Panc1 (cell line): ENCODE data around the gene EPN1. TPM values are rescaled to one million over a fixed set of nuclear protein-coding genes. Genes with fewer than 3 reads are reported as not detected.

ENCODE experiments used
- ATAC-seq: fragments of 200-7000 bp; cut with Tn5 transposase; 2 replicates; pipeline ENCODE4 v1.9.1; 2020; ENCODE audit warnings: mild to moderate bottlenecking, moderate library complexity
- BruUV-seq: library from RNA; stranded (reverse); fragments of 400-500 nt; replicated peaks from 2 replicates; lab custom pipeline; 2021; lab: Mats Ljungman, UMichigan
- CTCF ChIA-PET: fragments of 300-600 bp; sonication (Branson Sonifier 250); formaldehyde crosslinking; loops from one replicate; lab custom pipeline; 2022; ENCODE audit warnings: antibody characterized with exemption; lab: Charles Lee
- POLR2A ChIA-PET: fragments of 300-600 bp; sonication (Branson Sonifier 250); formaldehyde crosslinking; loops from one replicate; lab custom pipeline; 2022; ENCODE audit warnings: antibody characterized with exemption; lab: Charles Lee
- DNase-seq: peaks from one replicate; pipeline ENCODE4 v3.0.0-alpha.2; 2010; ENCODE audit warnings: low read depth, low spot score
- H3K27ac ChIP-seq: 2 replicates; pipeline ENCODE4 v1.5.1; 2011; ENCODE audit warnings: mild to moderate bottlenecking, low read length, inconsistent platforms
- H3K27me3 ChIP-seq: fragments of 200-500 bp; sonication (Bioruptor generic); 2 replicates; pipeline ENCODE4 v1.6.0; 2014; ENCODE audit warnings: low read length, inconsistent platforms; ENCODE audit not compliant: control insufficient read depth, insufficient read depth
- H3K36me3 ChIP-seq: fragments of 200-500 bp; sonication (Bioruptor generic); 2 replicates; pipeline ENCODE4 v1.5.1; 2014; ENCODE audit warnings: inconsistent platforms, mild to moderate bottlenecking, low read length, moderate library complexity; ENCODE audit not compliant: control insufficient read depth, insufficient read depth
- H3K4me1 ChIP-seq: 2 replicates; pipeline ENCODE4 v1.5.1; 2011; ENCODE audit warnings: inconsistent platforms, mild to moderate bottlenecking, low read length, moderate library complexity; ENCODE audit not compliant: control insufficient read depth, insufficient read depth
- H3K4me3 ChIP-seq, 2 experiments: 2 replicates each; pipeline ENCODE4 v1.5.1; 2011 to 2012; ENCODE audit warnings: low read depth in 2 of 2, low read length in 2 of 2, mild to moderate bottlenecking in 2 of 2, inconsistent platforms in 1 of 2, moderate library complexity in 1 of 2
- H3K9me3 ChIP-seq: fragments of 200-500 bp; sonication (Bioruptor generic); 2 replicates; pipeline ENCODE4 v1.5.1; 2014; ENCODE audit warnings: low read depth, mild to moderate bottlenecking, inconsistent platforms, low read length, moderate library complexity; ENCODE audit not compliant: control insufficient read depth, insufficient read depth
- POLR2AphosphoS5 ChIP-seq: IDR thresholded peaks from 2 replicates; pipeline ENCODE4 v1.6.1; 2012; ENCODE audit warnings: mild to moderate bottlenecking, low read depth, low read length, moderate library complexity
- SIN3A ChIP-seq: IDR thresholded peaks from 2 replicates; pipeline ENCODE4 v1.6.1; 2012; ENCODE audit warnings: low read depth, mild to moderate bottlenecking, low read length, moderate library complexity, borderline replicate concordance; ENCODE audit not compliant: insufficient read depth
- TCF7L2 ChIP-seq: IDR thresholded peaks from 2 replicates; pipeline ENCODE4 v1.6.1; 2011; ENCODE audit warnings: mild to moderate bottlenecking, low read depth, low read length, inconsistent platforms
- in situ Hi-C: cut with HindIII; loops from 2 replicates; pipeline ENCODE4 v1.10.0; 2016; ENCODE audit warnings: low sequenced_read_pairs, low pct_unique_long_range_greater_than_20kb
- intact Hi-C: fragments of 100-400 bp; cut with micrococcal nuclease; formaldehyde crosslinking; loops from one replicate; pipeline ENCODE4 v1.10.0; 2022; ENCODE audit not compliant: unreplicated experiment
- total RNA-seq: library from RNA; stranded (reverse); gene quantifications from one replicate; pipeline ENCODE4 v1.2.1, GENCODE V29; 2021; ENCODE audit not compliant: unreplicated experiment
- TF ChIP-seq, protein P1 (sequence below), 2 experiments: IDR thresholded peaks; 2 replicates each; pipeline ENCODE4 v1.6.1; 2011 to 2012; ENCODE audit warnings: low read depth in 2 of 2, control low read depth in 1 of 2, low read length in 1 of 2, mild to moderate bottlenecking in 1 of 2, moderate library complexity in 1 of 2; ENCODE audit not compliant: insufficient read depth in 1 of 2
- TF ChIP-seq, protein P2 (sequence below): fragments of 450-650 bp; IDR thresholded peaks from 2 replicates; pipeline ENCODE4 v1.5.1; 2017; ENCODE audit warnings: mild to moderate bottlenecking

EPN1 gene
- total RNA-seq, 1 experiment from 2014 or later: 361 TPM

DNA sequence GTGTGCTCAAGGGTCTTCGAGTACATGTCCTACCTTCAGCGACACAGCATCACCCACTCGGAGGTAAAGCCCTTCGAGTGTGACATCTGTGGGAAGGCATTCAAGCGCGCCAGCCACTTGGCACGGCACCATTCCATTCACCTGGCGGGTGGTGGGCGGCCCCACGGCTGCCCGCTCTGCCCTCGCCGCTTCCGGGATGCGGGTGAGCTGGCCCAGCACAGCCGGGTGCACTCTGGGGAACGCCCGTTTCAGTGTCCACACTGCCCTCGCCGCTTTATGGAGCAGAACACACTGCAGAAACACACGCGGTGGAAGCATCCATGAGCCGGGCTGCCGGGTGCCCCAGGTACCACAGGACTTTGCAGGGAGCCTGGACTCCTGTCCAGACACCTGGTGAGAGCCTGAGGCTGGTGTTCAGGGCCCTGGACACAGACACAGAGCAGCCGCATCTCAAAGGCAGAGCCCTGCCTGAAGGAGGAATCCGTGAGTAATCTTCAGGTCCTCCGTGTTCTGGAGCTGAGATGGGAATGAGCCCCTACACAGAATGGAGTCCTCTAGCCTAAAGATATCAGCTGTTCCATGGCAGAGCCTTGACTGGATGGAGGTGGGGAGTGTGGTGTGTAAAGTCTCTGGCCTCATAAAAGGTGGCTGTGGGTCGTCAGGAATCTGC lies 30.0 kb upstream of the EPN1 start:
- in situ Hi-C loops: no loop called here
- Histone ChIP-seq H3K36me3 (peaks cover 13% of the 10 kb centered on the region), H3K4me3 (peak overlapping the region; percentile 63 to 93), H3K4me1 (peaks cover 50% of the 10 kb centered on the region), H3K9me3 (no peaks in the 10 kb centered on the region), H3K27me3 (no peaks in the 10 kb centered on the region), H3K27ac (peak overlapping the region; percentile 96)
- ChIA-PET CTCF (interaction anchor here (0.7 kb wide), 1 partner anchor 119 kb away, joined by 3 read pairs; no protein-coding TSS in a partner anchor), POLR2A (no interaction called here)
- BruUV-seq: no TSS peak
- no peak for ATAC-seq
- TF ChIP-seq, protein P1, sequence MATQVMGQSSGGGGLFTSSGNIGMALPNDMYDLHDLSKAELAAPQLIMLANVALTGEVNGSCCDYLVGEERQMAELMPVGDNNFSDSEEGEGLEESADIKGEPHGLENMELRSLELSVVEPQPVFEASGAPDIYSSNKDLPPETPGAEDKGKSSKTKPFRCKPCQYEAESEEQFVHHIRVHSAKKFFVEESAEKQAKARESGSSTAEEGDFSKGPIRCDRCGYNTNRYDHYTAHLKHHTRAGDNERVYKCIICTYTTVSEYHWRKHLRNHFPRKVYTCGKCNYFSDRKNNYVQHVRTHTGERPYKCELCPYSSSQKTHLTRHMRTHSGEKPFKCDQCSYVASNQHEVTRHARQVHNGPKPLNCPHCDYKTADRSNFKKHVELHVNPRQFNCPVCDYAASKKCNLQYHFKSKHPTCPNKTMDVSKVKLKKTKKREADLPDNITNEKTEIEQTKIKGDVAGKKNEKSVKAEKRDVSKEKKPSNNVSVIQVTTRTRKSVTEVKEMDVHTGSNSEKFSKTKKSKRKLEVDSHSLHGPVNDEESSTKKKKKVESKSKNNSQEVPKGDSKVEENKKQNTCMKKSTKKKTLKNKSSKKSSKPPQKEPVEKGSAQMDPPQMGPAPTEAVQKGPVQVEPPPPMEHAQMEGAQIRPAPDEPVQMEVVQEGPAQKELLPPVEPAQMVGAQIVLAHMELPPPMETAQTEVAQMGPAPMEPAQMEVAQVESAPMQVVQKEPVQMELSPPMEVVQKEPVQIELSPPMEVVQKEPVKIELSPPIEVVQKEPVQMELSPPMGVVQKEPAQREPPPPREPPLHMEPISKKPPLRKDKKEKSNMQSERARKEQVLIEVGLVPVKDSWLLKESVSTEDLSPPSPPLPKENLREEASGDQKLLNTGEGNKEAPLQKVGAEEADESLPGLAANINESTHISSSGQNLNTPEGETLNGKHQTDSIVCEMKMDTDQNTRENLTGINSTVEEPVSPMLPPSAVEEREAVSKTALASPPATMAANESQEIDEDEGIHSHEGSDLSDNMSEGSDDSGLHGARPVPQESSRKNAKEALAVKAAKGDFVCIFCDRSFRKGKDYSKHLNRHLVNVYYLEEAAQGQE (IDR thresholded peaks at IDR 0.05; ENCODE audit: insufficient read depth in 1 of 2, low read depth in 2 of 2, low read length in 1 of 2): no peak
- no peak for TF ChIP-seq SIN3A
- no peak for TF ChIP-seq TCF7L2
- TF ChIP-seq POLR2AphosphoS5: no peak; the same call in 1 of the 2 replicates
- TF ChIP-seq, protein P2, sequence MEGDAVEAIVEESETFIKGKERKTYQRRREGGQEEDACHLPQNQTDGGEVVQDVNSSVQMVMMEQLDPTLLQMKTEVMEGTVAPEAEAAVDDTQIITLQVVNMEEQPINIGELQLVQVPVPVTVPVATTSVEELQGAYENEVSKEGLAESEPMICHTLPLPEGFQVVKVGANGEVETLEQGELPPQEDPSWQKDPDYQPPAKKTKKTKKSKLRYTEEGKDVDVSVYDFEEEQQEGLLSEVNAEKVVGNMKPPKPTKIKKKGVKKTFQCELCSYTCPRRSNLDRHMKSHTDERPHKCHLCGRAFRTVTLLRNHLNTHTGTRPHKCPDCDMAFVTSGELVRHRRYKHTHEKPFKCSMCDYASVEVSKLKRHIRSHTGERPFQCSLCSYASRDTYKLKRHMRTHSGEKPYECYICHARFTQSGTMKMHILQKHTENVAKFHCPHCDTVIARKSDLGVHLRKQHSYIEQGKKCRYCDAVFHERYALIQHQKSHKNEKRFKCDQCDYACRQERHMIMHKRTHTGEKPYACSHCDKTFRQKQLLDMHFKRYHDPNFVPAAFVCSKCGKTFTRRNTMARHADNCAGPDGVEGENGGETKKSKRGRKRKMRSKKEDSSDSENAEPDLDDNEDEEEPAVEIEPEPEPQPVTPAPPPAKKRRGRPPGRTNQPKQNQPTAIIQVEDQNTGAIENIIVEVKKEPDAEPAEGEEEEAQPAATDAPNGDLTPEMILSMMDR: no peak
- DNase-seq: no peak
- intact Hi-C loops: no loop called here

DNA sequence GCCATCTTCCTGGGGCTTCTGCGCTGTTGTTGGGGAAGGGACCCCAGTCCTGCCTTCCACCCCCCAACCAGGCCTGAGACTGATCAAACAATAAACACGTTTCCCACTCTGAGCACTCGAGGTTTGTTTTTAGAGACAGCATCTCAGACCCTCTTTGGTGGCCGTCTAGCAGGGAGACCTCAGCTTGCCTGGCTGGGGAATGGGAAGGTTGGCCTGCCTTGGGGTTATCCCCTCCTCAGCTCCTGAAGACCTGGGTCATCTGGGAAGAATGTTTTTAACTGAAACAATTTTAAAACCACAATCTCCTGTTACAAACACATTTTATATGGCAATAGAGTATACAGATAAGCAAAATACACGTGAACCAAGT lies 29.5 kb upstream of the EPN1 start:
- H3K27ac ChIP-seq: peak overlapping the region; percentile 96
- in situ Hi-C loops: no loop called here
- DNase-seq: no peak
- H3K9me3 ChIP-seq: no peaks in the 10 kb centered on the region
- POLR2A ChIA-PET: no interaction called here
- TF ChIP-seq, protein P2: no peak
- TF ChIP-seq, protein P1 (IDR thresholded peaks at IDR 0.05; ENCODE audit: insufficient read depth in 1 of 2, low read depth in 2 of 2, low read length in 1 of 2): no peak
- TF ChIP-seq SIN3A (no peak), TCF7L2 (no peak), POLR2AphosphoS5 (peak; percentile 45; the same call in 1 of the 2 replicates)
- peaks cover 13% of the 10 kb centered on the region for H3K36me3 ChIP-seq
- no peak for ATAC-seq
- intact Hi-C loops: no loop called here
- peak overlapping the region; percentile 63 to 93; a peak in 2 of 4 replicates for H3K4me3 ChIP-seq
- BruUV-seq: no TSS peak
- CTCF ChIA-PET: interaction anchor here (0.7 kb wide), 1 partner anchor 120 kb away, joined by 3 read pairs; no protein-coding TSS in a partner anchor
- H3K27me3 ChIP-seq: no peaks in the 10 kb centered on the region
- peaks cover 45% of the 10 kb centered on the region for H3K4me1 ChIP-seq
